OCI-LY7 (cell line): Measurements from ENCODE around the gene BTBD7. TPM values are rescaled to one million over a fixed set of nuclear protein-coding genes. Genes with fewer than 3 reads are reported as not detected.

Experiments
- BruUV-seq: library from RNA; stranded (reverse); fragments of 400-500 nt; replicated peaks from 2 replicates; lab custom pipeline; 2021; lab: Mats Ljungman, UMichigan
- CTCF ChIA-PET: fragments of 300-600 bp; sonication (Branson Sonifier 250); formaldehyde crosslinking; loops from one replicate; lab custom pipeline; 2022; ENCODE audit warnings: antibody characterized with exemption; ENCODE audit not compliant: unreplicated experiment; lab: Charles Lee
- POLR2A ChIA-PET: fragments of 300-600 bp; sonication (Branson Sonifier 250); formaldehyde crosslinking; loops from one replicate; lab custom pipeline; 2022; ENCODE audit warnings: antibody characterized with exemption; lab: Charles Lee
- DNase-seq: peaks from one replicate; pipeline ENCODE4 v3.0.0-alpha.2; 2015; ENCODE audit warnings: low spot score
- H2AFZ ChIP-seq: fragments of 200-600 bp; sonication (generic), shearing (Covaris generic); 2 replicates; pipeline ENCODE4 v1.6.1; 2014; ENCODE audit warnings: mild to moderate bottlenecking, antibody characterized with exemption, low read length, moderate library complexity
- H3K27ac ChIP-seq: fragments of 200-600 bp; sonication (generic); 2 replicates; pipeline ENCODE4 v1.5.1; 2014; ENCODE audit warnings: mixed run types, low read depth, mild to moderate bottlenecking, moderate library complexity, low read length, inconsistent platforms; ENCODE audit not compliant: poor library complexity, severe bottlenecking
- H3K36me3 ChIP-seq: fragments of 200-600 bp; sonication (generic); 2 replicates; pipeline ENCODE4 v1.6.1; 2014; ENCODE audit warnings: mild to moderate bottlenecking, antibody characterized with exemption, low read length, moderate library complexity, mixed read lengths; ENCODE audit not compliant: insufficient read depth
- H3K4me1 ChIP-seq: fragments of 200-600 bp; sonication (generic); 2 replicates; pipeline ENCODE4 v1.5.1; 2014; ENCODE audit warnings: mild to moderate bottlenecking, low read length; ENCODE audit not compliant: insufficient read depth, poor library complexity, severe bottlenecking
- H3K4me2 ChIP-seq: fragments of 200-600 bp; sonication (generic); 2 replicates; pipeline ENCODE4 v1.6.1; 2014; ENCODE audit warnings: mild to moderate bottlenecking, low read length
- H3K4me3 ChIP-seq: fragments of 200-600 bp; sonication (generic); 2 replicates; pipeline ENCODE4 v1.5.1; 2014; ENCODE audit warnings: mild to moderate bottlenecking, low read depth, low read length; ENCODE audit not compliant: poor library complexity, severe bottlenecking
- H3K79me2 ChIP-seq: fragments of 200-600 bp; sonication (generic); 2 replicates; pipeline ENCODE4 v1.6.1; 2016; ENCODE audit warnings: low read depth, mild to moderate bottlenecking, low read length, moderate library complexity, mixed read lengths; ENCODE audit not compliant: insufficient read depth
- H3K9me2 ChIP-seq: fragments of 200-600 bp; sonication (generic); 2 replicates; pipeline ENCODE4 v1.6.1; 2016; ENCODE audit warnings: mild to moderate bottlenecking, low read length, mixed read lengths; ENCODE audit not compliant: insufficient read depth
- H3K9me3 ChIP-seq: fragments of 200-600 bp; sonication (generic); 2 replicates; pipeline ENCODE4 v1.6.1; 2014; ENCODE audit warnings: mild to moderate bottlenecking, mixed run types, low read length, mixed read lengths
- H4K20me1 ChIP-seq: fragments of 200-600 bp; sonication (generic); 2 replicates; pipeline ENCODE4 v1.6.1; 2014; ENCODE audit warnings: mild to moderate bottlenecking, antibody characterized with exemption, low read length, moderate library complexity, mixed read lengths; ENCODE audit not compliant: insufficient read depth
- CTCF ChIP-seq: fragments of 200-600 bp; sonication (generic); conservative IDR thresholded peaks from 2 replicates; pipeline ENCODE4 v1.5.1; 2014; ENCODE audit warnings: mild to moderate bottlenecking, antibody characterized with exemption, low read length, moderate library complexity, mixed read lengths
- EZH2phosphoT487 ChIP-seq: fragments of 200-600 bp; sonication (generic); IDR thresholded peaks from 2 replicates; pipeline ENCODE4 v1.6.1; 2018; ENCODE audit warnings: low read depth, borderline replicate concordance, mild to moderate bottlenecking, mixed run types, antibody characterized with exemption, low read length, moderate library complexity, mixed read lengths
- intact Hi-C: fragments of 100-400 bp; cut with micrococcal nuclease; formaldehyde crosslinking; loops from one replicate; pipeline ENCODE4 v1.10.0; 2022; ENCODE audit not compliant: unreplicated experiment
- total RNA-seq, 2 experiments: library from RNA; depleted of rRNA in 1 of 2; stranded (reverse); fragments of >200 nt in 1 of 2; shearing (Covaris generic) in 1 of 2; gene quantifications; 2 replicates each; pipeline ENCODE4 v1.2.3, GENCODE V29; 2014 to 2022

BTBD7 gene
- total RNA-seq, 2 experiments from 2014 or later = 9.7 to 19.6 TPM

DNA sequence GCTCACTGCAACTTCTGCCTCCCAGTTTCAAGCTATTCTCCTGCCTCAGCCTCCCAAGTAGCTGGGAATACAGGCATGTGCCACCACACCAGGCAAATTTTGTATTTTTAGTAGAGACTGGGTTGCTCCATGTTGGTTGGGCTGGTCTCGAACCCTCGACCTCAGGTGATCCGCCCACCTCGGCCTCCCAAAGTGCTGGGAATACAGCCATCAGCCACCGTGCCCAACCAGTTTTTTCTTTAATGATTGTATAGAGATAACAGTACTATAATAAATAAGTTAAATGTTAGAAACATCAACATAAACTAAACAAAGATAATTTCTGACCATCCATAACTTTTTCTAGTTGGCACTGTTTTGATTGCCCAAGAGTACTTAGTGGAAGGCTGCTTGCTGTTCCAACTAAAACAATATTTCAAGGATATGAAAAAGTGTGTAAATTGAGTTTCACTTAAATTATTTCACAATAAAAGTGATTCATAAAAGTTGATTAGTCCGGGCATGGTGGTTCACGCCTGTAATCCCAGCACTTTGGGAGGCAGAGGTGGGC is 131.6 kb downstream of the BTBD7 start:
- DNase-seq = no peak
- Histone ChIP-seq H2AFZ (no peak overlapping the region), H4K20me1 (peaks cover 25% of the 10 kb centered on the region), H3K4me3 (no peak overlapping the region), H3K79me2 (peaks cover 51% of the 10 kb centered on the region), H3K4me2 (no peak overlapping the region), H3K9me3 (no peaks in the 10 kb centered on the region), H3K27ac (no peak overlapping the region), H3K9me2 (no peaks in the 10 kb centered on the region), H3K36me3 (peaks cover 80% of the 10 kb centered on the region), H3K4me1 (peaks cover 29% of the 10 kb centered on the region)
- POLR2A ChIA-PET = interaction anchor here (0.6 to 0.7 kb wide), 2 partner anchors 9 to 11 kb away, joined by 5 to 7 read pairs; no protein-coding TSS in a partner anchor
- intact Hi-C loops = loop anchor here (10.0 kb wide), 1 partner anchor 764 kb away; no protein-coding TSS in a partner anchor
- CTCF ChIA-PET = no interaction called here
- no TSS peak for BruUV-seq
- no peak for TF ChIP-seq EZH2phosphoT487
- TF ChIP-seq CTCF = no peak

- no peak overlapping the region for H3K4me2 ChIP-seq
- H3K4me1 ChIP-seq = peaks cover 33% of the 10 kb centered on the region
- intact Hi-C loops = loop anchor here (10.0 kb wide), 1 partner anchor 764 kb away; no protein-coding TSS in a partner anchor
- H2AFZ ChIP-seq = no peak overlapping the region
- ChIA-PET CTCF (no interaction called here), POLR2A (interaction anchor here (0.6 kb wide), 1 partner anchor 11 kb away, joined by 7 read pairs; no protein-coding TSS in a partner anchor)
- H3K79me2 ChIP-seq = peaks cover 44% of the 10 kb centered on the region
- H4K20me1 ChIP-seq = peaks cover 23% of the 10 kb centered on the region
- no peaks in the 10 kb centered on the region for H3K9me3 ChIP-seq
- no TSS peak for BruUV-seq
- H3K27ac ChIP-seq = no peak overlapping the region
- DNase-seq = no peak
- no peaks in the 10 kb centered on the region for H3K9me2 ChIP-seq
- no peak overlapping the region for H3K4me3 ChIP-seq
- H3K36me3 ChIP-seq = peaks cover 80% of the 10 kb centered on the region
- no peak for TF ChIP-seq EZH2phosphoT487
- no peak for TF ChIP-seq CTCF
These were observed 132.3 kb downstream of the BTBD7 start for GRCh38 chr14:93200553-93200952.

DNA sequence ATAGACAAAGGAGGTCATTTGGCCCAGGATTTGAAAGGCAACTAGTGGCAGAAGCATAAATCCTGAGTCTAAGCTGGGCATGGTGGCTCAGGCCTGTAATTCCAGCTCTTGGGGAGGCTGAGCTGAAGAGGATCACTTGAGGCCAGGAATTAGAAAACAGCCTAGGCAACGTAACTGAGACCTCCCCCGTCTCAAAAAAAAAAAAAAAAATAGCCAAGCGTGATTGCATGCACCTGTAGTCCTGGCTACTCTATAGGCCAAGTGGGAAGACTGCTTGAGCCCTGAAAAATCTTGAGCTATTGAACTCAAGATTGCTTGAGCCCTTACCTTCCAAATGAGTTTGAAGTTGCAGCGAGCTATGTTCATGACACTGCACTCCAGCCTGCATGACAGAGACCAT is 133.8 kb downstream of the BTBD7 start:
- ChIA-PET POLR2A (interaction anchor here (1.1 kb wide), 1 partner anchor 8 kb away, joined by 7 read pairs; no protein-coding TSS in a partner anchor), CTCF (no interaction called here)
- no peak for DNase-seq
- no peak overlapping the region for H3K4me2 ChIP-seq
- no peaks in the 10 kb centered on the region for H3K9me2 ChIP-seq
- no peak overlapping the region for H3K4me3 ChIP-seq
- H3K79me2 ChIP-seq = peaks cover 29% of the 10 kb centered on the region
- H3K9me3 ChIP-seq = no peaks in the 10 kb centered on the region
- peaks cover 20% of the 10 kb centered on the region for H3K4me1 ChIP-seq
- H3K36me3 ChIP-seq = peaks cover 70% of the 10 kb centered on the region
- no peak overlapping the region for H3K27ac ChIP-seq
- intact Hi-C loops = no loop called here
- no peak overlapping the region for H2AFZ ChIP-seq
- no TSS peak for BruUV-seq
- TF ChIP-seq EZH2phosphoT487 = no peak
- no peak for TF ChIP-seq CTCF
- H4K20me1 ChIP-seq = peaks cover 8% of the 10 kb centered on the region
